Activated CD8-positive, alpha-beta memory T cell treated with anti-CD3 and anti-CD28 coated beads for 24 hours (primary cell): ENCODE measurements around the gene RELA.
A peak's percentile ranks its signal among the peaks of the same experiment; 100 is the strongest.
"Not testable (repeated sequence)": the region's sequence is repeated elsewhere in the genome, so short reads cannot be mapped to it uniquely, and the experiment has no call there.

Experiments
- DNase-seq: peaks from one replicate; pipeline ENCODE4 v3.0.0-alpha.2; 2020

Gene RELA

DNA sequence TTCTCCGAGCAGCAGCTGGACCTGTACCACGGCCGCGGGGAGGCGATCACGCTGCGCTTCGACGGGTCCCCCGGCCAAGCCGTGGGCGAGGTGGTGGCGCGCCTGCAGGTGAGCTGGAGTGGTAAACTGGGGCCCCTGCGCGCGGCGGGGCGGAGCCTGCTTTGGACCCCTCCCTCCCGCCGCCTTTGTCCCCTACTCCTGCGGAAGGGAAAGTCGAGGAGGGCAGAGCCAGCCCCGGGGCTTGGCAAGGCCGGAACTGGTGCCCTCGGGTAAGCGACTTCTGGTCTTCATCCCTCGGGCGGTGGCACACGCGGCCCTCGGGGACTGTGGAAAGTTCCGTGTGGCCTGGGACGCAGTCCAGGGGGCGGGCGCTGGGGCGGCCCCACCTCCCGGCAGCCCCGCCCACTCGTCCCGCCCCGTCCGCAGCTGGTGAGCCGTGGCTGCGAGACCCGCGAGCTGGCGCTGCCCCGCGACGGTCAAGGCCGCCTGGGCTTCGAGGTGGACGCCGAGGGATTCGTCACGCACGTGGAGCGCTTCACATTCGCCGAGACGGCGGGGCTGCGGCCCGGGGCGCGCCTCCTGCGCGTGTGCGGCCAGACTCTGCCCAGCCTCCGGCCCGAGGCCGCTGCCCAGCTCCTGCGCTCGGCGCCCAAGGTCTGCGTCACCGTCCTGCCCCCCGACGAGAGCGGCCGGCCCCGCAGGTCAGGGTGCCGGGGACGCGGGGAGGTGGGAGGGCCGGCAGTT is 15.6 kb downstream of the RELA start:
- DNase-seq = no peak

DNA sequence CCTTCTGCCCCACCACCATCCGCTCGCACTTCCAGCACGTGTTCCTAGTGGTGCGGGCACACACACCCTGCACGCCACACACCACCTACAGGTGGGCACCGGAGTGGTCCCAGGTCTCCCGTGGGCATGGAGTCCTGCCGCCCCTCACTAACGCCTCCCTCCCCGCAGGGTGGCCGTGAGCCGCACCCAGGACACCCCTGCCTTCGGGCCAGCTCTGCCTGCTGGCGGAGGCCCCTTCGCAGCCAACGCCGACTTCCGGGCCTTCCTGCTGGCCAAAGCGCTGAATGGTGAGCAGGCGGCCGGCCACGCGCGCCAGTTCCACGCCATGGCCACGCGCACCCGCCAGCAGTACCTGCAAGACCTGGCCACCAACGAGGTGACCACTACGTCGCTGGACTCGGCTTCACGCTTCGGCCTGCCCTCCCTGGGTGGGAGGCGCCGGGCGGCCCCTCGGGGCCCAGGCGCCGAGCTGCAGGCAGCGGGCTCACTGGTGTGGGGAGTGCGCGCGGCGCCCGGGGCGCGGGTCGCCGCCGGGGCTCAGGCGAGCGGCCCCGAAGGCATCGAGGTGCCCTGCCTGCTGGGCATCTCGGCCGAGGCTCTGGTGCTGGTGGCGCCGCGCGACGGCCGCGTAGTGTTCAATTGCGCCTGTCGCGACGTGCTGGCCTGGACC is 16.3 kb downstream of the RELA start:
- DNase-seq = no peak

DNA sequence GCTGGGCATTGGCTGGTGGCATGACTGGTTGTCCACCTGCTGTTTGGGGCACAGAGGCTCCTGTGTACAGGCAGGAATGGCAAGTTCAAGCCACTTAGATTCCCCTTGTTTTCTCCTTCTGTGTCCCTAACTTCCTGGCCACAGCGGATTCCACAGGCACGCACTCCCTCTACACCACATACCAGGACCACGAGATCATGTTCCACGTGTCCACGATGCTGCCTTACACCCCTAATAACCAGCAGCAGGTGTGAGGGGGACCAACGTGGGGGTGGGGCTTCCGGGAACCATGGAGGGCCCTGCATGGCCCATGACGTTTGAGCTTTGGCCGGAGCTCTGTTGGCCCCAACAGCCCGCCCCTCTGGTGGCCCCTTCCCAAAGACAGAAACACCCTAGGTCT is 17.0 kb downstream of the RELA start:
- DNase-seq = no peak

DNA sequence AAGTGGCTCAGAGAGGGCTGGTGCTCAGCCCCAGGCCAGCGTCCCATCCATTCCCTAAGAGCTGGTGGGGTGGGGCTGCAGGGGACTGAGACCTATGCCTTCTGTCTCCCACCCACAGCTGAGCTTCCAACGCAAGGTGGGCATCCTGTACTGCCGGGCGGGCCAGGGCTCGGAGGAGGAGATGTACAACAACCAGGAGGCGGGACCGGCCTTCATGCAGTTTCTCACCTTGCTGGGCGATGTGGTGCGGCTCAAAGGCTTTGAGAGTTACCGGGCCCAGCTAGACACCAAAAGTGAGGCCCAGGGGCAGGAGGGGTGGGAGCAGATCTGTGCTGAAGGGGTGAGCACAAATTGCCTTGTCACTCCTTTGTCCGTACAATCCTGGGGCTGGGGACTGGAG is 17.9 kb downstream of the RELA start:
- DNase-seq = no peak

DNA sequence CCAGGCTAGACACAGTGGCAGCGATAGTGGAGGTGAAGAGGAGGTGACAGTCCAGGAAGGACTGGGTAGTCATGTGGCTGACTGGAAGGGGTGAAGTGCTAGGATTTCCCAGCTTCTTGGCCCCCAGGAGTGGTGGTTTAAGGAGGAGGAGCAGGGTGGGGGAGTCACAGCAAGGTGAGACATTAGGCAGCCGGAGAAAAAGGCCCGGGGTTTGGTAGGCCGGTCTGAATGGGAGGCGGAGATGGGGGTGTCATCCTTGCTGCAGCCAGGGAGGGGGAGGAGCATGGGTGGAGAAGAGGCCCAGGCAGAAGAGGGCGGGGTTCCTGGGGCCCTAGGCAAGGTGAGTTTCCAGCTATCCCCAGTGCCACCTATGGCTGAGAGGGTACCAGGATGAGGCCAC is 18.7 kb downstream of the RELA start:
- no peak for DNase-seq

DNA sequence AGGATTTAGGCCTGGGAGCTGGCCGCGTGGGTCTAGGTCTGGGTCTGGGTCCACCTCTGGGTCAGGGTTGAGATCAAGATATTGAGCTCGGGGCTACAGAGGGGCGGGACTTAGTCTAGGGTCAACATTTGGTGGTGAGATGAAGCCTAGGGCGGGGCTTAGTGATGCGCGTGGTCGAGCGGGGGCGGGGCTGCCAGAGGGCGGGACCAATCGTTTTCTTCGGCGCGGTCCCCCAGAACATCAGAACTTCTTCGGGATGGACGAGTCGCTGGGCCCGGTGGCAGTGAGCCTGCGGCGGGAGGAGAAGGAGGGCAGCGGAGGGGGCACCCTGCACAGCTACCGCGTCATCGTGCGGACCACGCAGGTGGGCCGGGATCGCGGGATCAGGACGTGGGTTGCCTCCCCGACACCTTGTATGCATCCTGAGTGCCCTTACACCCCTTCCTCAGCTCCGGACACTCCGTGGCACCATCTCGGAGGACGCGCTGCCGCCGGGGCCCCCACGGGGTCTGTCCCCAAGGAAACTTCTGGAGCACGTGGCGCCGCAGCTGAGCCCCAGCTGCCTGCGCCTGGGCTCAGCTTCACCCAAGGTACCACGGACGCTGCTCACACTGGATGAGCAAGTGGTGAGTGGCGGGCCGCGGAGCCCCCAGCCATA is 20.6 kb downstream of the RELA start:
- DNase-seq = no peak

DNA sequence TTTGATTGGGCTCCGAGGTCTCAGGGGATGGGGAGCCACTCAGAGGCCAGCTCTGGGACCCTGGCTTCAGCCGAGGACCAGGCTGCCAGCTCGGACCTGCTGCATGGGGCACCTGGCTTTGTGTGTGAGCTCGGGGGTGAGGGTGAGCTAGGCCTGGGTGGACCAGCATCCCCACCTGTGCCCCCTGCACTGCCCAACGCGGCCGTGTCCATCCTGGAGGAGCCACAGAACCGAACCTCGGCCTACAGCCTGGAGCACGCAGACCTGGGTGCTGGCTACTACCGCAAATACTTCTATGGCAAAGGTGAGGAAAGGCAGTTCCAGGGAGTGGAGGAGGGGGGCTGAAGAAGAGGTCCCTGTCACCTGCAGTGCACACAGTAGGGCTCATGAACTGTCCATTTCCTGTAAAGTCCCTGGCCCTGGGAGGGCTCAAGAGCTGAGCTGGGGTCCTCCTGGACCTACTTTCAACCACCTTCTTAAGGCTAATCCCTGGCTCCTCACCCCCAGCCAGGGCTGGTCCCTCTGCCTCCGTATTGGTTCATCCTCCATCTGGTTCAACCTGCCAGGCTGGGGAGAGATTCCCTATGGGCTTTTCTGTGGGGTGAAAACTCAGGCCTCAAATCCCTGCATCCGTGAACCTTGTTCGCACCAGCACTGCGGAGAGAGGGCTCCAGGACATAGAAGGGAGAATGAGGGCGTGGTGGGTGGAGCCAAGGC is 21.3 kb downstream of the RELA start:
- DNase-seq = no peak

DNA sequence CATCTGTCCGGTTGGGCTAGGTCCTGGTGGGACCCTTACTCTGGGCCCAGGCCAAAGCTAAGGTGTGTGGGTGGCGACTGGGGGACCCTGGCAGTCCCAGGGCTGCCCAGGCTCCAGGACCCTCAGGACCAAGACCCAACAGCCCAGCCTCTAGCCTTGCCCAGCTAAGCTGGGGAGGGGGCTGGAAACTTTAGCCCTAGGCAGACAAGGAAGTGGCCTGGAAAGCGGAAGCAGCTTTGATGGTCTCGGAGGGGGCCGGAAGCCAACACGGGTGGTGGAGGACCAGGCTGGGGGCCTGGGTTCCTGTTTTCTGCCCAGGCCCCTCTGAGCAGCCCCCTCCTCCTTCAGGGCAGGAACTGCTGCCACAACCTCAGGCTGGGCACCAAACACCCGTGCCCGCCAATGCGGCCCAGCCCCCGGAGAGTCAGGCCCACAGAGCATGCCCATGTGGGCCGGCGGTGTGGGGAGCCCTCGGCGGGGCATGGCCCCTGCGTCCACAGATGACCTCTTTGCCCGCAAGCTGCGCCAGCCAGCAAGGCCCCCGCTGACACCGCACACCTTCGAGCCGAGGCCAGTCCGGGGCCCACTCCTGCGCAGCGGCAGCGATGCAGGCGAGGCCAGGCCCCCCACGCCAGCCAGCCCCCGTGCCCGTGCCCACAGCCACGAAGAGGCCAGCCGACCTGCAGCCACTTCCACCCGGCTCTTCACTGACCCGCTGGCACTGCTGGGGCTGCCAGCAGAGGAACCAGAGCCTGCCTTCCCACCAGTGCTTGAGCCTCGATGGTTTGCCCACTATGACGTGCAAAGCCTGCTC is 22.0 kb downstream of the RELA start:
- peak; percentile 81 for DNase-seq

DNA sequence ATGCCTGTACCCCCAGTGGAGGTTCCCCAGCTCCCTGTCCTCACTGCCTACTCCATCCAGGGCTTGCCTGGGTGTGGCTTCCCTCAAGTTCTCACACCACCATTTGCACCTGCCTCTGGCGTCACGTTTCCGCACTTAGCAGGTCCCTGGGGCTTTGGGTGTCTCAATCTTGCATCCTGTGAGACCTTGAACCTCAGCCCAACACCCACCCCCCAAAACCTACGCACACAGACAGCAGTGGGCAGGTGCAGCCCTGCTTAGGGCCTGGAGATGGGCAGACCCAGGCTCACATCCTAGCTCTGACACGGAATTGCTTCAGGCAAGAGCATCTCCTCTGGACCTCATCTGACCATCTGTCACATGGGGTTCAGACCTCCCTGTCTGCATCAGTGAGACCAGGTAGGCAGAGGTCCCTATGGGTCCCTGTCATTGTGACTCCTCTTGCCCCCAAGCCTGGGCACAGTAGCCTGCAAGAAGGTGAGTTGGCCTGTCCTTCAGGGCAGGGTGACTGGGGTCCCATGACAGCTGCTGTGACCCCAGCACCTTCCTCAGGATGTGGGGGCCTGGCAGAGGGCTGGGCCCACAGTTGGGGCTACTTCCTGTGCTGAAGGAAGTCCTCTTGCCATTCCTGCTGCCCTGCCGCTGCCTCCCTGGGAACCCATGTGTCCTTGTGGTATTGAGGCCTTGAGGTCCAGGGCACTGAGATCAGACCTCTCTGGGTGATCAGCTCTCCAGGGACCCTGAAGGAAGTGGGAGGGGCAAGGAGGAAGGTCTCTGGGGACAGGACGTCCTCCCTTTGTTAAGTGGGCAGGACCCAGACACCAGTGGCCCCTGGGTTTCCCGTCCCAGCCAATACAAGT is 22.9 kb downstream of the RELA start:
- peak; percentile 74 for DNase-seq

DNA sequence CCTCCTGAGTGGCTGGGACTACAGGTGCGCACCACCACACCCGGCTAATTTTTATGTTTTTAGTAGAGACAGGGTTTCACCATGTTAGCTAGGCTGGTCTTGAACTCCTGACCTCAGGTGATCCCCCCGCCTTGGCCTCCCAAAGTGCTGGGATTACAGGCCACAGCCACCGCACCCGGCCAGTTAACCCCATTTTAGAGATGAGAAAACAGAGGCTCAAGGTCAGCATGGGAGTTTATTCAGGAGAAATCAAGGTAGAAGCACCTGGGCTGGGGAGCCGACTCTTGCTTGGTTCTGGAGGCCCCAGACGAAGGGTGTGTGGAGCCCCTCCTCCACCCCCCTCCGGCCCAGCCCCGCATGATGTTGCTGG is 23.5 kb downstream of the RELA start:
- not testable (repeated sequence) for DNase-seq

DNA sequence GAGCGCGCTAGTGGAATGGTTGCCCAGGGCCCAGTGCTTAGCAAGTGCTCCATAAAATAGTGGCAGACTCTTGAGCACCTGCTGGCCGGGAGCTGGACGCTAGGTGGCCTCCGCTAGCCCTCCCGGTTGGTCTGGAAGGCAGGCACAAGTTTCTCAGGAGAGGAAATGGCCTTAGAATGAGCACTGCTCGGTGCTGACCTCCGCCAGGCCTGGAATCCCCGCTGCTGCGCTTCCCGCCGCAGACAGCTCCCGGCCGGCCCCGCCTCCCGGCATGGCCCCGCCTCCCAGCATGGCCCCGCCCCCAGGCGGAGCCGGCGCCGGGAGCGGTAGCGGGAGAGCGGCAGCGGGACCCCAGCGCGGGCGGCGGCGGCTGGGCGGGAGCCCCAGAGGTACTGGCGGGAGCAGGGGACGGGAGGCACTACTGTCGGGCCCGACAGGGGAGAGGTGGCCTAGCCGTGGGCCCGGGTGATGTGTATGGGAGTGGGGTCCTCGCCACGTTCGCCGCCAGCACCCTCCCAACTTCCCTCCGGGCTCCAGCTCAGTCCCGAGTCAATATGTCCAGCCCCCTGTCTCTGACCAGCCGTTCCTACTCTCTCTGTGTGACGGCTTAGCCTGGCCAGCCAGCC is 24.8 kb downstream of the RELA start, which contains the start of gene SIPA1:
SIPA1 (plus strand) TSS at position 308 of the 626 bp plus-strand sequence. CDS start 2,821 bp downstream, outside the sequence.
- DNase-seq = peak; percentile 91

DNA sequence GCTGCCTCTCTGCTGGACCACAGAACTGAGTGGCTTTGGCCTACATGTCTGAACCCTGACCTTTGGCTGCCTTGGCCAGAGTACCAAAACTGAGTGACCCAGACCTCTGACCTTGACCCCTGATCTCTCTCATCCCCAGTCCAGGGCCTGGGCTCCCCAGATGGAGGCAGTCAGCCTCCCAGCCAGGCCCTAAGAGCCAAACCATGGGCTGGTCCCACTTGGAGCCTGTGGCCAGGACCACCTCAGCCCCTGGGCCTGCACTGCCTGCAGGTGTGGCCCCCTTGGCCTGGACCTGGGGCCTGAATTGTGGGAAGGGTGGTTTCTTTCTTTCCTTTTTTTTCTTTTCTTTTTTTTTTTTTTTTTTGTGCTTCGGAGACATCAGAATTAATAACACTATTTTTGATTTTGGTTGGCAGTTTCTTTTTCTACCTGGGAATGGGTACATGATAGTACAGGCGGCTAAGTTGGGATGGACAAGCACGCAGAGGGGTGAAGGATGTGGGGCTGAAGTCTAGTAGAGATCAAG is 25.6 kb downstream of the RELA start:
- no peak for DNase-seq

DNA sequence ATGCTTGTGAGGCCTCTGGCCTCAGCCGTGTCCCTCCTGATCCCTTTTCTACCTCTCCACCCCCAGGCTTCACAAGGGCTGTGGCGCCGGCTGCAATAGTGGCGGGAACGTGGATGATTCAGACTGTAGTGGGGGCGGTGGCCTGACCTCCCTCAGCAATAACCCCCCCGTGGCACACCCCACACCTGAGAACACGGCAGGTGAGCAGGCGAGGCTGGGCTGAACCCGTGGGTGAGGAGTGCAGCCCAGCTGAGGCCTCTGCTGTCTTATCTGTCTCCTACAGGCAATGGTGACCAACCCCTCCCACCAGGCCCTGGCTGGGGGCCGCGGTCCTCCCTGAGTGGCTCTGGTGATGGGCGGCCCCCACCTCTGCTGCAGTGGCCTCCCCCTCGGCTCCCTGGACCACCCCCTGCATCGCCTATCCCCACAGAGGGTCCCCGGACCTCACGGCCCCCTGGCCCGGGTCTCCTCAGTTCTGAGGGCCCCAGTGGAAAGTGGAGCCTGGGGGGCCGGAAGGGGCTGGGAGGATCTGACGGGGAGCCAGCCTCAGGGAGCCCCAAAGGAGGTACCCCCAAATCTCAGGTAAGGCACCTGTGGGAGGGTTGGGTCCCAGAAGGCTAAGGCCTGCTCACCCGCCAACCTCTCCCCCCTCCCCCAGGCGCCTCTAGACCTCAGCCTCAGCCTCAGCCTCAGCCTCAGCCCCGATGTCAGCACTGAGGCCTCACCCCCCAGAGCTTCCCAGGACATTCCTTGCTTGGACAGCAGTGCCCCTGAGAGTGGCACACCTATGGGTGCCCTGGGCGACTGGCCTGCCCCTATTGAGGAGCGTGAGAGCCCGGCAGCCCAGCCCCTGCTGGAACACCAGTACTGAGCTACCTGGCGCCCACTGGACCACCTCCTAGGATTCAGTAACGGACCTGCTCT is 26.3 kb downstream of the RELA start:
- DNase-seq = no peak

DNA sequence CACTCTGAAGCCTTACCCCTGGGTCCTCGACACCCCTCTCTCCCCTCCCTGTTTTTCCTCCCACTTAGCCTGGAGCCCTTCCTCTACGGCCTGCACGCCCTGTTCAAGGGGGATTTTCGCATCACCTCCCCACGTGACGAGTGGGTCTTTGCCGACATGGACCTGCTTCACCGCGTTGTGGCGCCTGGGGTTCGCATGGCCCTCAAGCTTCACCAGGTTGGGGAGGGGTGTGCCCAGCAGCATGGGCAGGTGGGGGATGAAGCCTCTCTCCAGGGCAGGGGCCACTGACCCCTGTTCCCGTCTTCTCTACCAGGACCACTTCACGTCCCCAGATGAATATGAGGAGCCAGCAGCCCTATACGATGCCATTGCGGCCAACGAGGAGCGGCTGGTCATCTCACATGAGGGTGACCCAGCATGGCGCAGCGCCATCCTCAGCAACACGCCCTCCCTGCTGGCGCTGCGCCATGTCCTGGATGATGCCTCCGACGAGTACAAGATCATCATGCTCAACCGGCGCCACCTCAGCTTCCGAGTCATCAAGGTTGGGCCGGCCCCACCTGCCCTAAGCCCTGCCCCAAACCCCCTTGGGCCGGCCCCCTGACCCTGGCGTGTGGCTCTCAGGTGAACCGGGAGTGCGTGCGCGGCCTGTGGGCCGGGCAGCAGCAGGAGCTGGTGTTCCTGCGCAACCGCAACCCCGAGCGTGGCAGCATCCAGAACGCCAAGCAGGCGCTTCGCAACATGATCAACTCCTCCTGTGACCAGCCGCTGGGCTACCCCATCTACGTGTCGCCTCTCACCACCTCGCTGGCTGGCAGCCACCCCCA is 27.6 kb downstream of the RELA start:
- DNase-seq = no peak

DNA sequence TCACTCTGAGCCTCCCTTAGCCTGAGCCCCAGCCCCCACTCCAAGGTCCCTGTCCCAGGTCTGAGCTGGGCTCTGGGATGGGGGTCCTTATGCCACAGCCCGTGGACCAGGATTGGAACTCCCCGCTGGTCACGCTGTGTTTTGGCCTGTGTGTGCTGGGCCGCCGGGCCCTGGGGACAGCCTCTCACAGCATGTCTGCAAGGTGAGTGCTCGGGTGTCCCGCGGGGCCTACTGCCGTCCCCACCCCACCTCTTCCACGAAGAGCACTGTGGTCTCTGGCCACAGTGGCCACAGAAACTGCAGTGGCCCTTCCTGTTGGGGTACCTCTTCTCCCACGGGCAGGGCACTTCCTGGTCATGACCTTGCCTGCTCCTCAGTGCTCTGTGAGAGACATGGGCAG is 28.3 kb downstream of the RELA start:
- no peak for DNase-seq

DNA sequence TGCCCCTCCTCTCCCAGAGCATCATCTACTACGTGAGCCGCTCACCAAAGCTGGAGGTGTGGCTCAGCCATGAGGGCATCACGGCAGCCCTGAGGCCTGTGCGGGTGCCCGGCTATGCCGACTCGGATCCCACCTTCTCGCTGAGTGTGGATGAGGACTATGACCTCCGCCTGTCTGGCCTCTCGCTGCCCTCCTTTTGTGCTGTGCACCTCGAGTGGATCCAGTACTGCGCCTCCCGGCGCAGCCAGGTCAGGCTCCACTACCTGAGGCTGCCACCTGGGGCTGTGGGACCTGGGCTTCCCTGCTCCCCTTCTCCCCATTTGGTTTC is 28.6 kb downstream of the RELA start:
- DNase-seq = no peak

DNA sequence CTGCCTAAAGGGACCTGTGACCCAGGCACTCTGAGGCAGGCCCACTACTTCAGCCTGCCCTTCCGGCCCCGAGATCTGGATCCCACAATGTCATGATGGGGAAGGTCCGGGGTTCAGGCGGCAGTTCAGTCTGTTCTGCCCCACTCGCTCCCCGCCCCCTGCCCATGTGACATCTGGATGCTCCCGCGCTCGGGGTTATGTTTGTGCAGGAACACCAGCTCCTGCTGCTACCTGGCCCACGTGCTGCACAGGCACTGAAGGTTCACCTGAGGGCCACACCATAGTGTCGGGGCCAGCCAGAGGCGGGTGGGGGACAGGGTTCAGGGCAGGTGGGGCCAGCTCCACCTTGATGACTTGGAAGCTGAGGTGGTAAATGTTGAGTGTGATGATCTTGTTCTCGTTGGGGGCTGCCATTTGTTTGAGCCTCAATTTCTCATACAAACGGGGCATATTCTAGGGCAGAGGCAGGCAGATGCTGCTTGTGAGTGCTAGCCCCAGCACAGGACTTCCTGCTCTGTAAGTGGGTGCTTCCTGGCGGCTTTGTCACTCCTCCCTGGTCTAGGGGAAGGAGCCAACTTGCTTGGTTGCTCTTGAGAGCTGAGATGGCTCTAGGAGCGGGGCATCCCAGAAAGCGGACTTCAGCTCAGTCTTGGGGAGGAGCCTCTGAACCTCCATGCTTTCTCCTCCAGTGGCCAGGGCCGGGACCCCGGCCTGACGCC is 29.2 kb downstream of the RELA start:
- no peak for DNase-seq

DNA sequence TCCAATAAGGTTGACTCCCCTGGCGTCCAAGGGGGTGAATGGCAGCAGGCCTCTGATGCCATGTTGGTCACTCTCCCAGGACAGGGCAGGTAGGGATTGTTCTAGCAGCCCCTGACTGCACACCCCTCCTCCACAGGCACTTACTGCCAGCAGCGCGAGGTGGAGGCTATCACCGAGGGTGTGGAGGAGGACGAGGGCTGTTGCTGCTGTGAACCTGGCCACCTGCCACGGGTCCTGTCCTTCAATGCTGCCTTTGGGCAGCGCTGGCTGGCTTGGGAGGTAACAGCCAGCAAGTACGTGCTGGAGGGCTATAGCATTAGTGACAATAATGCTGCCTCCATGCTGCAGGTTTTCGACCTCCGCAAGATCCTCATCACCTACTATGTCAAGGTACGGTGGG is 32.5 kb downstream of the RELA start:
- no peak for DNase-seq
